Spleen (tissue), 11 donors: ENCODE data around the gene ILKAP. TPM values are rescaled to one million over a fixed set of nuclear protein-coding genes. Genes with fewer than 3 reads are reported as not detected.

Experiments
- DNase-seq: peaks from one replicate; pipeline ENCODE4 v3.0.0-alpha.2; 2020
- H3K27ac ChIP-seq, 8 donors: fragments of 200-600 bp; sonication (generic) in 7 of 8; 1 replicate in 4 of 8; 2 replicates in 4 of 8; pipeline versions ENCODE4 v1.5.0 to v1.8.0; 2016 to 2021; ENCODE audit warnings: inconsistent platforms in 4 of 8, mild to moderate bottlenecking in 4 of 8, moderate library complexity in 1 of 8
- H3K27me3 ChIP-seq, 7 donors: fragments of 200-600 bp; sonication (generic) in 6 of 7; replicated peaks in 1 of 7; 1 replicate in 4 of 7; 2 replicates in 3 of 7; pipeline versions ENCODE4 v1.5.0 to v1.8.0; 2016 to 2021; ENCODE audit warnings: inconsistent platforms in 3 of 7, mild to moderate bottlenecking in 1 of 7
- H3K36me3 ChIP-seq, 6 donors: fragments of 200-600 bp; sonication (generic) in 5 of 6; 1 replicate in 4 of 6; 2 replicates in 2 of 6; pipeline versions ENCODE4 v1.5.0 to v1.8.0; 2016 to 2021; ENCODE audit warnings: inconsistent platforms in 2 of 6
- H3K4me1 ChIP-seq, 6 donors: fragments of 200-600 bp; sonication (generic) in 5 of 6; 1 replicate in 3 of 6; 2 replicates in 3 of 6; pipeline versions ENCODE4 v1.5.0 to v1.8.0; 2016 to 2021; ENCODE audit warnings: inconsistent platforms in 3 of 6
- H3K4me3 ChIP-seq, 8 donors: fragments of 200-600 bp; sonication (generic) in 7 of 8; 1 replicate in 4 of 8; 2 replicates in 4 of 8; pipeline versions ENCODE4 v1.5.0 to v1.8.0; 2016 to 2021; ENCODE audit warnings: inconsistent platforms in 4 of 8, mild to moderate bottlenecking in 4 of 8, moderate library complexity in 2 of 8
- H3K9me3 ChIP-seq, 8 donors: fragments of 200-600 bp; sonication (generic) in 7 of 8; 1 replicate in 4 of 8; 2 replicates in 4 of 8; pipeline versions ENCODE4 v1.5.0 to v1.8.0; 2016 to 2021; ENCODE audit warnings: inconsistent platforms in 4 of 8
- CTCF ChIP-seq, 11 experiments: fragments of 200-600 bp in 7 of 11; fragments of 450-650 bp in 4 of 11; sonication (generic) in 4 of 11; IDR thresholded peaks in 8 of 11; conservative IDR thresholded peaks in 3 of 11; 1 replicate in 7 of 11; 2 replicates in 4 of 11; pipeline versions ENCODE4 v1.4.0 to v1.8.0; 2016 to 2021; ENCODE audit warnings: antibody characterized with exemption in 11 of 11, inconsistent platforms in 4 of 11, mild to moderate bottlenecking in 1 of 11
- POLR2A ChIP-seq, 3 donors: fragments of 450-650 bp; IDR thresholded peaks; one replicate each; pipeline ENCODE4 v1.5.1; 2017; ENCODE audit warnings: antibody characterized with exemption in 3 of 3, mild to moderate bottlenecking in 1 of 3
- POLR2AphosphoS5 ChIP-seq, 3 donors: sonication (generic); formaldehyde crosslinking; IDR thresholded peaks; one replicate each; pipeline ENCODE4 v1.5.1; 2017; ENCODE audit warnings: antibody characterized with exemption in 3 of 3
- WGBS, 5 donors: extraction: QIAGEN DNeasy Blood & Tissue Kit in 3 of 5; methylation state at CpG; one replicate each; pipeline versions ENCODE4 v1.1.5 to v1.1.7; 2013 to 2018; 5-methylcytosine and 5-hydroxymethylcytosine counted together
- intact Hi-C: fragments of 100-400 bp; cut with DNase I; formaldehyde crosslinking; loops from one replicate; pipeline ENCODE4 v1.15.0; 2023; ENCODE audit warnings: low total_unique reads
- polyA plus RNA-seq, 3 donors: library from polyadenylated mRNA; stranded (reverse); fragments of 200-250 nt; gene quantifications; one replicate each; pipeline ENCODE4 v1.2.1, GENCODE V29; 2013
- total RNA-seq, 7 donors: library from RNA; depleted of rRNA in 3 of 7; stranded (reverse); fragments of >200 nt in 3 of 7; fragmentation: NEBNext Ultra II Directional in 4 of 7; extraction: Animal tissue kit (Norgen Biotek cat#: 25700) in 4 of 7; gene quantifications; one replicate each; pipeline versions ENCODE4 v1.1.0 to v1.2.1, GENCODE V29; 2016 to 2021
- donor health status: healthy with polysubstance abuse.
- donor health status: DM: no; HTN: no; CAD: no; lungs with moderate emphysema.
- donor health status: DM: no; HTN: no; CAD: no.
- donor health status: Bipolar disorder and iron deficiency.
- donor health status: healthy.
- donor health status: DM: no; HTN: no; CAD: no.
- donor health status: DM: yes; HTN: yes; CAD: no.

ILKAP gene
- total and polyA plus RNA-seq, 10 donors: 39.7 to 64.5 (median 50.1) TPM

- no peak for DNase-seq
- 89 to 97% (median 95%) methylated on average over 2 of the region's 2 CpGs for WGBS, 5 donors
- no peaks in the 10 kb centered on the region for H3K9me3 ChIP-seq
- no peak overlapping the region for H3K27ac ChIP-seq
- H3K27me3 ChIP-seq: peaks cover 0 to 6% (median 0%) of the 10 kb centered on the region in 7 donors
- H3K36me3 ChIP-seq: no peaks in the 10 kb centered on the region
- TF ChIP-seq CTCF (IDR thresholded peaks at IDR 0.05 in 8 of 11, conservative IDR thresholded peaks at IDR 0.05 in 3 of 11) (no peak), POLR2AphosphoS5 (IDR thresholded peaks at IDR 0.05) (no peak), POLR2A (IDR thresholded peaks at IDR 0.05) (no peak)
- intact Hi-C loops: no loop called here
- H3K4me1 ChIP-seq: peaks cover 0 to 6% (median 2%) of the 10 kb centered on the region in 6 donors
- H3K4me3 ChIP-seq: no peak overlapping the region
Measured at GRCh38 chr2:238126338-238126737, 77.2 kb downstream of the ILKAP start.

GRCh38 chr2:238125127-238125885, 78.2 kb downstream of the ILKAP start:
- peaks cover 0 to 8% (median 3%) of the 10 kb centered on the region in 6 donors for H3K4me1 ChIP-seq
- no peak overlapping the region for H3K4me3 ChIP-seq
- TF ChIP-seq CTCF (IDR thresholded peaks at IDR 0.05 in 8 of 11, conservative IDR thresholded peaks at IDR 0.05 in 3 of 11): no peak
- TF ChIP-seq POLR2A (IDR thresholded peaks at IDR 0.05): no peak
- H3K9me3 ChIP-seq: no peaks in the 10 kb centered on the region
- intact Hi-C loops: no loop called here
- no peak overlapping the region for H3K27ac ChIP-seq
- WGBS, 5 donors: 88 to 94% (median 89%) methylated on average over 14 to 20 of the region's 20 CpGs
- DNase-seq: peak; percentile 58
- no peaks in the 10 kb centered on the region for H3K36me3 ChIP-seq
- peaks cover 0 to 17% (median 0%) of the 10 kb centered on the region in 7 donors for H3K27me3 ChIP-seq

GRCh38 chr2:238124488-238125126, 78.9 kb downstream of the ILKAP start:
- peak; percentile 47 for DNase-seq

More at GRCh38 chr2:238124488-238125126, 78.9 kb downstream of the ILKAP start:
- Histone ChIP-seq H3K4me1 (peaks cover 0 to 14% (median 3%) of the 10 kb centered on the region in 6 donors), H3K36me3 (no peaks in the 10 kb centered on the region), H3K4me3 (no peak overlapping the region), H3K27me3 (peaks cover 0 to 20% (median 0%) of the 10 kb centered on the region in 7 donors), H3K9me3 (no peaks in the 10 kb centered on the region), H3K27ac (no peak overlapping the region)
- 87 to 95% (median 92%) methylated on average over 19 of the region's 19 CpGs for WGBS, 5 donors
- TF ChIP-seq CTCF (IDR thresholded peaks at IDR 0.05 in 8 of 11, conservative IDR thresholded peaks at IDR 0.05 in 3 of 11): no peak
- TF ChIP-seq POLR2A (IDR thresholded peaks at IDR 0.05): no peak
- no peak for TF ChIP-seq POLR2AphosphoS5 (IDR thresholded peaks at IDR 0.05)
- intact Hi-C loops: no loop called here
